Stimulated activated CD8-positive, alpha-beta memory T cell treated with anti-CD3 and anti-CD28 coated beads, Interleukin-12 subunit alpha, Interleukin-12 subunit beta, amount 100 ng/mL, for 24 hours (primary cell): Measurements from ENCODE around the gene HPS5.

Experiments used
- DNase-seq: peaks from one replicate; pipeline ENCODE4 v3.0.0-alpha.2; 2020; ENCODE audit errors: extremely low read depth

The HPS5 gene

DNA sequence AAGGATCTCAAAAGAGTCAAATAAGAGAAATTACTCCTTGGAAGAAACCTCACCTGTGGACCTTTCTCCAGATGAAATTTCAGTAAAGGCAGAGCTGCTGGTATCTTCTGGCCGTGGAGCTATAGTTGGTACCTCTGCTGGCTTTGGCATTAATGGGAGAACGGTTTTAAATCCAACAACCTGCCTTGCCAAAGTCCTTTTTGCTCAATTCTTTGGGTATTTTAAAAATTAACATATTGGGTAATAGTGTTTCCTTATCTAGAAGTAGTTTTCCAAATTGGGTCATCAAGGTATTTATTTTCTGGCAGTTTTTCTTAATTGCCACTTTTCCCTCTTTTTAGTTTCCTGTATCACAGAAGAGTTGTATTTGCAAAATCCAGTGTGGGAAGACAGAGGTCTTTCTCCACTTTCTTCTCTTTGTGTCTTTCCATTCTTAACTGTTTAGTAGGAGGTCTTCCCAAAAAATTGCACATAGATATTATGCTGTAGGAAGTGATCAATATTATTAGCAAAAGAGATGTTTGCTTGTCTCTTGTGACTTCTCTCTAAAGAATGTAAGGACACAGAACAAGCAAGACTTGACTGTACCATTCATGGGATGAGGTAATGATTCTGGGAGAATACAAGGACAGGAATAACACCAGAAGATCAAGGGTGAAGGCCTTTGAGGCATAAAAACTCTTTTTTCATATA, 85.1 kb downstream of the HPS5 start, which contains the start of gene SAA4:
TSS of gene SAA4 (minus strand) at position 139 of the 693 bp plus-strand sequence. CDS start 876 bp downstream, outside the sequence.
- no peak for DNase-seq

- no peak for DNase-seq
These were observed 86.3 kb downstream of the HPS5 start for GRCh38 chr11:18235394-18236334.

GRCh38 chr11:18233912-18234311, 88.0 kb downstream of the HPS5 start:
- DNase-seq: no peak

DNA sequence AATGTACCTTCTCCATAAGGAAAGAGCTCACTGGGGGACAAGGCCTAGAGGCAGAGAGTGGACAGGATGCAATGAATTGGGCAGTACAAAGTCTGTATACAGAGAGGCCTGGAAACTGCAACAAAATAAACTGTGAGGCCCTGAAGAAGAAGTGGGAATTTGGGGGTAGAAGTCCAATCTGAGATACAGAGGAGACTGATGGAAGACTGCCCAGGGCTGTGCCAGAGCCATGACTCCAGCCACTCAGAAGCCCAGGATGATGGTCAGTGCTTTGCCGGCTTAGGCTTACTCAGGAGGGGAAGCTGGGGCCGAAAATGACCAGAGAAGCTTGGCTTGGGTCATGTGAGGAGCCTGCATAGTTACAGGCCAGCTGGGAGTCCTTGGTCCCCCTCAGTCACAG, 91.1 kb downstream of the HPS5 start:
- no peak for DNase-seq

DNA sequence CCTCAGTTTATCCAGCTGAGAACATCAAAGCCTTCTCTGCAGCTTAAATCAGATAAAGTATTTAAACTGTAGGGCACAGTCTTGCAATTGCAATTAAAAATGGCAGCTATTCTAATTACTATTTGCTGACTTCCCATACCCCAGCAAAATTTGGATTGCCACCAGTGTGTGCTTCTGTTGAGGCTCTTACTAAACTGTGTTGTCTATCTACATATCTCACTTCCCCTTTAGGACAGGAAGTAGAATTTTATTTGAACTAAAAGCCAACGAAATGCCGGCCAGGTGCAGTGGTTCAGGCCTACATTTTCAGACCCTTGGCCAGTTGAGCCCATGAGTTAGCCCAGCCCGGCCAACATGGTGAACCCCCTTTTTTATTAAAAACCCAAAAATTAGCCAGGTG, 92.4 kb downstream of the HPS5 start:
- DNase-seq: no peak
